ENCODE measurements around the gene KCNK4. TPM values are rescaled to one million over a fixed set of nuclear protein-coding genes. Genes with fewer than 3 reads are reported as not detected.

The KCNK4 gene
- polyA plus RNA-seq, 3 donors: not detected

GRCh38 chr11:64275031-64275800 is 15.9 kb upstream of the KCNK4 start:
- no peak overlapping the region for H3K27ac ChIP-seq (ENCODE audit: low read depth in 1 of 2, low read length in 2 of 2)
- TF ChIP-seq CTCF (IDR thresholded peaks at IDR 0.05): no peak
- H2AFZ ChIP-seq (ENCODE audit: insufficient read depth, low read depth, low read length, poor library complexity, severe bottlenecking): no peak overlapping the region

GRCh38 chr11:64275841-64276240 is 15.3 kb upstream of the KCNK4 start:
- H3K27ac Mint-ChIP-seq: no peak overlapping the region
- Histone ChIP-seq H3K9me3 (replicated peaks in 1 of 2; ENCODE audit: control insufficient read depth in 1 of 2, insufficient read depth in 1 of 2, low read length in 2 of 2) (no peaks in the 10 kb centered on the region), H3K4me1 (ENCODE audit: control insufficient read depth in 1 of 2, insufficient read depth in 2 of 2, low read length in 2 of 2) (peaks cover 8 to 10% of the 10 kb centered on the region in 2 donors), H3K4me3 (replicated peaks in 1 of 3; ENCODE audit: low read depth in 2 of 3, low read length in 3 of 3) (no peak overlapping the region), H2AFZ (ENCODE audit: insufficient read depth, low read depth, low read length, poor library complexity, severe bottlenecking) (no peak overlapping the region), H4K20me1 (ENCODE audit: insufficient read depth, low read length) (no peaks in the 10 kb centered on the region), H3K9ac (ENCODE audit: insufficient read depth, low read length, poor library complexity, severe bottlenecking) (no peak overlapping the region), H3K27me3 (ENCODE audit: control insufficient read depth in 2 of 2, insufficient read depth in 2 of 2, low read length in 2 of 2) (no peaks in the 10 kb centered on the region), H3K36me3 (replicated peaks in 1 of 2; ENCODE audit: control insufficient read depth in 1 of 2, insufficient read depth in 2 of 2, low read length in 2 of 2) (peaks cover 4 to 25% of the 10 kb centered on the region in 2 donors), H3K27ac (ENCODE audit: low read depth in 1 of 2, low read length in 2 of 2) (no peak overlapping the region), H3K4me2 (replicated peaks; ENCODE audit: extremely low read depth, low read length, poor library complexity, severe bottlenecking) (no peak overlapping the region), H3K79me2 (ENCODE audit: insufficient read depth, low read length) (peaks cover 8% of the 10 kb centered on the region)
- H3K36me3 Mint-ChIP-seq: peaks cover 16 to 33% of the 10 kb centered on the region in 2 donors
- peaks cover 0 to 1% (median 0%) of the 10 kb centered on the region in 3 donors for H3K27me3 Mint-ChIP-seq (ENCODE audit: low read depth in 3 of 3)
- H3K4me1 Mint-ChIP-seq: peaks cover 8% of the 10 kb centered on the region
- intact Hi-C loops (cut with micrococcal nuclease): no loop called here
- no CpG with 5 or more reads among the region's 2 CpGs for WGBS (ENCODE audit: insufficient coverage)
- DNase-seq: no peak
- TF ChIP-seq CTCF (IDR thresholded peaks at IDR 0.05): no peak
- H3K4me3 Mint-ChIP-seq: no peak overlapping the region
- H3K9me3 Mint-ChIP-seq: no peaks in the 10 kb centered on the region

More at GRCh38 chr11:64275031-64275800, 15.9 kb upstream of the KCNK4 start:
- no peak for DNase-seq
- intact Hi-C loops (cut with micrococcal nuclease): no loop called here
- peaks cover 4 to 25% of the 10 kb centered on the region in 2 donors for H3K36me3 ChIP-seq (replicated peaks in 1 of 2; ENCODE audit: control insufficient read depth in 1 of 2, insufficient read depth in 2 of 2, low read length in 2 of 2)
- Mint-ChIP-seq H3K27ac (peak overlapping the region in 1 of 7 donors; percentile 26), H3K4me3 (no peak overlapping the region), H3K36me3 (peaks cover 16 to 33% of the 10 kb centered on the region in 2 donors), H3K9me3 (no peaks in the 10 kb centered on the region), H3K4me1 (peaks cover 8% of the 10 kb centered on the region), H3K27me3 (ENCODE audit: low read depth in 3 of 3) (peaks cover 0 to 1% (median 0%) of the 10 kb centered on the region in 3 donors)
- H3K4me3 ChIP-seq (replicated peaks in 1 of 3; ENCODE audit: low read depth in 2 of 3, low read length in 3 of 3): no peak overlapping the region
- H3K9me3 ChIP-seq (replicated peaks in 1 of 2; ENCODE audit: control insufficient read depth in 1 of 2, insufficient read depth in 1 of 2, low read length in 2 of 2): no peaks in the 10 kb centered on the region
- H3K79me2 ChIP-seq (ENCODE audit: insufficient read depth, low read length): peaks cover 8% of the 10 kb centered on the region
- H3K4me2 ChIP-seq (replicated peaks; ENCODE audit: extremely low read depth, low read length, poor library complexity, severe bottlenecking): no peak overlapping the region
- no peaks in the 10 kb centered on the region for H4K20me1 ChIP-seq (ENCODE audit: insufficient read depth, low read length)
- H3K27me3 ChIP-seq (ENCODE audit: control insufficient read depth in 2 of 2, insufficient read depth in 2 of 2, low read length in 2 of 2): no peaks in the 10 kb centered on the region
- 97% methylated on average over 13 of the region's 15 CpGs for WGBS (ENCODE audit: insufficient coverage)
- peaks cover 8 to 10% of the 10 kb centered on the region in 2 donors for H3K4me1 ChIP-seq (ENCODE audit: control insufficient read depth in 1 of 2, insufficient read depth in 2 of 2, low read length in 2 of 2)
- no peak overlapping the region for H3K9ac ChIP-seq (ENCODE audit: insufficient read depth, low read length, poor library complexity, severe bottlenecking)
